DMS53 treated with DMSO at 0.1 percent for 48 hours (cell line): ENCODE data around the gene CDH4.

Source experiments
- DNase-seq: peaks from one replicate; lab custom pipeline; 2025; ENCODE audit not compliant: unreplicated experiment; lab: John Stamatoyannopoulos, UW

The CDH4 gene

GRCh38 chr20:61435823-61436220 lies 183.8 kb downstream of the CDH4 start:
- no peak for DNase-seq

GRCh38 chr20:61436283-61436666 lies 184.2 kb downstream of the CDH4 start:
- no peak for DNase-seq

- DNase-seq = no peak
These were observed 184.7 kb downstream of the CDH4 start for GRCh38 chr20:61436667-61437279.

- no peak for DNase-seq
These were observed 185.5 kb downstream of the CDH4 start for GRCh38 chr20:61437280-61438206.

- DNase-seq = no peak
These were observed 186.2 kb downstream of the CDH4 start for GRCh38 chr20:61438285-61438684.

GRCh38 chr20:61439251-61439650 lies 187.2 kb downstream of the CDH4 start:
- no peak for DNase-seq

GRCh38 chr20:61440548-61441055 lies 188.5 kb downstream of the CDH4 start:
- no peak for DNase-seq

- DNase-seq = no peak
These were observed 189.5 kb downstream of the CDH4 start for GRCh38 chr20:61441537-61441936.

GRCh38 chr20:61442075-61442670 lies 190.1 kb downstream of the CDH4 start:
- no peak for DNase-seq

- no peak for DNase-seq
These were observed 190.7 kb downstream of the CDH4 start for GRCh38 chr20:61442718-61443117.

- DNase-seq = no peak
These were observed 191.5 kb downstream of the CDH4 start for GRCh38 chr20:61443443-61444126.

GRCh38 chr20:61444637-61445036 lies 192.6 kb downstream of the CDH4 start:
- no peak for DNase-seq

- no peak for DNase-seq
These were observed 193.1 kb downstream of the CDH4 start for GRCh38 chr20:61445138-61445537.

GRCh38 chr20:61445741-61446140 lies 193.7 kb downstream of the CDH4 start:
- no peak for DNase-seq

GRCh38 chr20:61447952-61448351 lies 195.9 kb downstream of the CDH4 start:
- no peak for DNase-seq

GRCh38 chr20:61448386-61448785 lies 196.3 kb downstream of the CDH4 start:
- no peak for DNase-seq

- DNase-seq = no peak
These were observed 197.1 kb downstream of the CDH4 start for GRCh38 chr20:61449057-61449609.

- no peak for DNase-seq
These were observed 197.9 kb downstream of the CDH4 start for GRCh38 chr20:61449916-61450315.

GRCh38 chr20:61450549-61450948 lies 198.5 kb downstream of the CDH4 start:
- DNase-seq = no peak

GRCh38 chr20:61451009-61451408 lies 198.9 kb downstream of the CDH4 start:
- no peak for DNase-seq

- no peak for DNase-seq
These were observed 199.9 kb downstream of the CDH4 start for GRCh38 chr20:61451953-61452352.
